ENCODE results near the gene TEX19.

DNA sequence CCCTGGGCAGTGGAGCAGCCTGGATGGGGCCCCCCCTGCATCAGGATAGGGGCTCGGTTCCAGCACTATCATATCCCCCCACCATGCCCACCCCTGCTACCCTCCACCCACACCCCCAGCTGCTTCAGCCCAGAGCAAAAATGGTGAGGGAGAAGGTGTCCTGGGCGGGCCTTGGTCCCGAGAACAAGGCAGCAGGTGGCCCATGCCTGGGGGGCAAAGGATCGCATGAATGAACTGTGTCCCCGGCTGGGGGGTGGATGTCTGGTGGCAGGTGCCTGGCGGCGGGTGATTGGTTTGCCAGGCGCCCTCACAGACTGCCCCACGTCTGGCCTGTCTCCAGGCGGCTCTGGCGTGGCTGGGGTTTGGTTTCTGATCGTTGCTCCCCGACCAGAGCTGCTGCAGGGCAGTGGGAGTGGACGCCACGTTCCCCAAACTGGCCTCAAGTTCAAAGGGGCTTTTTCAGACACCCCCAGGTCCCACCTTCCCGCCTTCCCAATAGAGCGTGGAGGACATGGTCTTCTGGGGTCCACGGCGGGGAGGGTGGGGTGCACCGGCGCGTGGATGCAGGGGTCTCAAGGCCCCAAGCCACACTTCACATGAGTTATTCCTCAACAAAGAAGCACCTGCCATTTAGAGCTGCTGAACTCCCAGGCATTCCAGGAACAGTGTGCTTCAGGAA, 25.1 kb downstream of the TEX19 start:
- TF ChIP-seq EZH2 (IDR thresholded peaks at IDR 0.05; ENCODE audit: low read depth), result no peak
- TF ChIP-seq, protein P1, sequence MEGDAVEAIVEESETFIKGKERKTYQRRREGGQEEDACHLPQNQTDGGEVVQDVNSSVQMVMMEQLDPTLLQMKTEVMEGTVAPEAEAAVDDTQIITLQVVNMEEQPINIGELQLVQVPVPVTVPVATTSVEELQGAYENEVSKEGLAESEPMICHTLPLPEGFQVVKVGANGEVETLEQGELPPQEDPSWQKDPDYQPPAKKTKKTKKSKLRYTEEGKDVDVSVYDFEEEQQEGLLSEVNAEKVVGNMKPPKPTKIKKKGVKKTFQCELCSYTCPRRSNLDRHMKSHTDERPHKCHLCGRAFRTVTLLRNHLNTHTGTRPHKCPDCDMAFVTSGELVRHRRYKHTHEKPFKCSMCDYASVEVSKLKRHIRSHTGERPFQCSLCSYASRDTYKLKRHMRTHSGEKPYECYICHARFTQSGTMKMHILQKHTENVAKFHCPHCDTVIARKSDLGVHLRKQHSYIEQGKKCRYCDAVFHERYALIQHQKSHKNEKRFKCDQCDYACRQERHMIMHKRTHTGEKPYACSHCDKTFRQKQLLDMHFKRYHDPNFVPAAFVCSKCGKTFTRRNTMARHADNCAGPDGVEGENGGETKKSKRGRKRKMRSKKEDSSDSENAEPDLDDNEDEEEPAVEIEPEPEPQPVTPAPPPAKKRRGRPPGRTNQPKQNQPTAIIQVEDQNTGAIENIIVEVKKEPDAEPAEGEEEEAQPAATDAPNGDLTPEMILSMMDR (conservative IDR thresholded peaks at IDR 0.05), result no peak
